CD8-positive, alpha-beta memory T cell (primary cell): ENCODE measurements around the gene EFCAB6. TPM values are rescaled to one million over a fixed set of nuclear protein-coding genes. Genes with fewer than 3 reads are reported as not detected.

Experiments
- CTCF ChIA-PET: fragments of 350-600 bp; sonication (Branson Sonifier 250); formaldehyde crosslinking; loops from one replicate; lab custom pipeline; 2021; ENCODE audit warnings: antibody characterized with exemption; lab: Charles Lee
- POLR2A ChIA-PET: fragments of 350-600 bp; sonication (Branson Sonifier 250); formaldehyde crosslinking; loops from one replicate; lab custom pipeline; 2021; ENCODE audit warnings: antibody characterized with exemption; lab: Charles Lee
- DNase-seq, 5 donors: peaks; one replicate each; pipeline versions ENCODE4 v3.0.0 to v3.0.0-alpha.2; 2020 to 2022; ENCODE audit warnings: mixed read lengths in 1 of 5
- H3K27ac ChIP-seq: one replicate; pipeline ENCODE4 v1.7.0; 2013; ENCODE audit warnings: low read depth, mild to moderate bottlenecking, low read length, moderate library complexity
- H3K27me3 ChIP-seq: 2 replicates; pipeline ENCODE4 v1.7.0; 2013; ENCODE audit warnings: low read length, mild to moderate bottlenecking; ENCODE audit not compliant: insufficient read depth, poor library complexity, severe bottlenecking
- H3K36me3 ChIP-seq: 2 replicates; pipeline ENCODE4 v1.7.0; 2013; ENCODE audit warnings: mild to moderate bottlenecking, low read length, moderate library complexity; ENCODE audit not compliant: insufficient read depth
- H3K4me1 ChIP-seq: 2 replicates; pipeline ENCODE4 v1.7.0; 2013; ENCODE audit warnings: mild to moderate bottlenecking, low read length, moderate library complexity; ENCODE audit not compliant: insufficient read depth
- H3K4me3 ChIP-seq: 2 replicates; pipeline ENCODE4 v1.7.0; 2013; ENCODE audit warnings: mild to moderate bottlenecking, low read length
- H3K9me3 ChIP-seq: 2 replicates; pipeline ENCODE4 v1.7.0; 2013; ENCODE audit warnings: mild to moderate bottlenecking, low read length
- H3K27ac Mint-ChIP-seq, 8 donors: one replicate each; pipeline ENCODE4 v1.8.0; 2020 to 2021; ENCODE audit warnings: mixed read lengths in 8 of 8, mild to moderate bottlenecking in 6 of 8, inconsistent platforms in 3 of 8, moderate library complexity in 3 of 8
- H3K27me3 Mint-ChIP-seq, 2 donors: one replicate each; pipeline ENCODE4 v1.8.0; 2020 to 2021; ENCODE audit warnings: mixed read lengths in 2 of 2, mild to moderate bottlenecking in 1 of 2, moderate library complexity in 1 of 2
- H3K36me3 Mint-ChIP-seq, 3 donors: one replicate each; pipeline ENCODE4 v1.8.0; 2020 to 2021; ENCODE audit warnings: mixed read lengths in 3 of 3, inconsistent platforms in 1 of 3, mild to moderate bottlenecking in 1 of 3
- H3K4me1 Mint-ChIP-seq, 3 donors: one replicate each; pipeline ENCODE4 v1.8.0; 2020 to 2021; ENCODE audit warnings: mixed read lengths in 3 of 3, inconsistent platforms in 1 of 3, mild to moderate bottlenecking in 1 of 3
- H3K4me3 Mint-ChIP-seq, 7 donors: one replicate each; pipeline ENCODE4 v1.8.0; 2020 to 2021; ENCODE audit warnings: mixed read lengths in 7 of 7, mild to moderate bottlenecking in 6 of 7, moderate library complexity in 4 of 7, inconsistent platforms in 2 of 7
- H3K9me3 Mint-ChIP-seq, 5 donors: one replicate each; pipeline ENCODE4 v1.8.0; 2020 to 2022; ENCODE audit warnings: mixed read lengths in 5 of 5, mild to moderate bottlenecking in 3 of 5, moderate library complexity in 2 of 5, inconsistent platforms in 1 of 5
- polyA plus RNA-seq: library from polyadenylated mRNA; unstranded; fragments of 300-500 nt; fragmentation: Illumina TruSeq; gene quantifications from one replicate; pipeline ENCODE4 v1.2.3, GENCODE V29; 2021
- total RNA-seq, 2 experiments: library from RNA; stranded (reverse); gene quantifications; one replicate each; pipeline ENCODE4 v1.2.3, GENCODE V29; 2021

Gene EFCAB6
- total and polyA plus RNA-seq, 3 experiments from 2014 or later: 0.22 to 0.72 (median 0.64) TPM

- Histone ChIP-seq H3K9me3 (no peaks in the 10 kb centered on the region), H3K27ac (no peak overlapping the region), H3K27me3 (no peaks in the 10 kb centered on the region), H3K4me3 (no peak overlapping the region), H3K4me1 (no peaks in the 10 kb centered on the region), H3K36me3 (no peaks in the 10 kb centered on the region)
- H3K27me3 Mint-ChIP-seq: peaks cover 13 to 52% of the 10 kb centered on the region in 2 donors
- H3K36me3 Mint-ChIP-seq: no peaks in the 10 kb centered on the region
- DNase-seq: no peak
- no peak overlapping the region for H3K27ac Mint-ChIP-seq
- CTCF ChIA-PET: no interaction called here
- POLR2A ChIA-PET: no interaction called here
- peaks cover 0 to 3% (median under 1%) of the 10 kb centered on the region in 5 donors for H3K9me3 Mint-ChIP-seq
- H3K4me3 Mint-ChIP-seq: no peak overlapping the region
- H3K4me1 Mint-ChIP-seq: no peaks in the 10 kb centered on the region
These were observed 39.2 kb upstream of the EFCAB6 start for GRCh38 chr22:43851058-43851978.

- Histone ChIP-seq H3K27ac (no peak overlapping the region), H3K27me3 (no peaks in the 10 kb centered on the region), H3K4me1 (no peaks in the 10 kb centered on the region), H3K36me3 (no peaks in the 10 kb centered on the region), H3K9me3 (no peaks in the 10 kb centered on the region), H3K4me3 (no peak overlapping the region)
- ChIA-PET POLR2A (no interaction called here), CTCF (no interaction called here)
- Mint-ChIP-seq H3K4me1 (no peaks in the 10 kb centered on the region), H3K4me3 (no peak overlapping the region), H3K27ac (no peak overlapping the region), H3K27me3 (peaks cover 15 to 55% of the 10 kb centered on the region in 2 donors), H3K9me3 (no peaks in the 10 kb centered on the region), H3K36me3 (no peaks in the 10 kb centered on the region)
- no peak for DNase-seq
These were observed 38.4 kb upstream of the EFCAB6 start for GRCh38 chr22:43850529-43850928.

GRCh38 chr22:43849731-43850130, 37.6 kb upstream of the EFCAB6 start:
- no peak for DNase-seq
- CTCF ChIA-PET: no interaction called here
- peaks cover 14 to 56% of the 10 kb centered on the region in 2 donors for H3K27me3 Mint-ChIP-seq
- H3K27ac ChIP-seq: no peak overlapping the region
- no peak overlapping the region for H3K4me3 ChIP-seq
- no peaks in the 10 kb centered on the region for H3K36me3 ChIP-seq
- no peaks in the 10 kb centered on the region for H3K27me3 ChIP-seq
- H3K9me3 Mint-ChIP-seq: no peaks in the 10 kb centered on the region
- POLR2A ChIA-PET: no interaction called here
- H3K4me1 ChIP-seq: no peaks in the 10 kb centered on the region
- H3K36me3 Mint-ChIP-seq: no peaks in the 10 kb centered on the region
- no peaks in the 10 kb centered on the region for H3K4me1 Mint-ChIP-seq
- no peak overlapping the region for H3K27ac Mint-ChIP-seq
- no peak overlapping the region for H3K4me3 Mint-ChIP-seq
- no peaks in the 10 kb centered on the region for H3K9me3 ChIP-seq

GRCh38 chr22:43848366-43849171, 36.5 kb upstream of the EFCAB6 start:
- no peaks in the 10 kb centered on the region for H3K9me3 ChIP-seq
- Mint-ChIP-seq H3K27ac (no peak overlapping the region), H3K4me1 (no peaks in the 10 kb centered on the region), H3K9me3 (no peaks in the 10 kb centered on the region), H3K36me3 (no peaks in the 10 kb centered on the region), H3K27me3 (peaks cover 12 to 50% of the 10 kb centered on the region in 2 donors), H3K4me3 (no peak overlapping the region)
- DNase-seq: no peak
- POLR2A ChIA-PET: no interaction called here
- no peak overlapping the region for H3K4me3 ChIP-seq
- CTCF ChIA-PET: no interaction called here
- no peaks in the 10 kb centered on the region for H3K36me3 ChIP-seq
- no peaks in the 10 kb centered on the region for H3K4me1 ChIP-seq
- no peak overlapping the region for H3K27ac ChIP-seq
- no peaks in the 10 kb centered on the region for H3K27me3 ChIP-seq

- Mint-ChIP-seq H3K9me3 (no peaks in the 10 kb centered on the region), H3K27ac (no peak overlapping the region), H3K4me1 (no peaks in the 10 kb centered on the region), H3K4me3 (no peak overlapping the region), H3K36me3 (no peaks in the 10 kb centered on the region), H3K27me3 (peaks cover 7 to 44% of the 10 kb centered on the region in 2 donors)
- no peak overlapping the region for H3K27ac ChIP-seq
- no peak overlapping the region for H3K4me3 ChIP-seq
- ChIA-PET POLR2A (no interaction called here), CTCF (no interaction called here)
- no peaks in the 10 kb centered on the region for H3K9me3 ChIP-seq
- H3K36me3 ChIP-seq: no peaks in the 10 kb centered on the region
- H3K27me3 ChIP-seq: no peaks in the 10 kb centered on the region
- H3K4me1 ChIP-seq: no peaks in the 10 kb centered on the region
- no peak for DNase-seq
These were observed 35.5 kb upstream of the EFCAB6 start for GRCh38 chr22:43847376-43848289.

- no peaks in the 10 kb centered on the region for H3K36me3 ChIP-seq
- H3K36me3 Mint-ChIP-seq: no peaks in the 10 kb centered on the region
- no peaks in the 10 kb centered on the region for H3K9me3 ChIP-seq
- no peaks in the 10 kb centered on the region for H3K4me1 ChIP-seq
- ChIA-PET CTCF (no interaction called here), POLR2A (no interaction called here)
- H3K27ac ChIP-seq: no peak overlapping the region
- DNase-seq: no peak
- H3K4me3 Mint-ChIP-seq: no peak overlapping the region
- H3K4me3 ChIP-seq: no peak overlapping the region
- no peaks in the 10 kb centered on the region for H3K4me1 Mint-ChIP-seq
- H3K27me3 Mint-ChIP-seq: peaks cover 8 to 40% of the 10 kb centered on the region in 2 donors
- H3K9me3 Mint-ChIP-seq: no peaks in the 10 kb centered on the region
- no peaks in the 10 kb centered on the region for H3K27me3 ChIP-seq
- H3K27ac Mint-ChIP-seq: no peak overlapping the region
These were observed 34.9 kb upstream of the EFCAB6 start for GRCh38 chr22:43846966-43847365.

- Histone ChIP-seq H3K27me3 (no peaks in the 10 kb centered on the region), H3K4me3 (no peak overlapping the region), H3K9me3 (no peaks in the 10 kb centered on the region), H3K36me3 (no peaks in the 10 kb centered on the region), H3K4me1 (no peaks in the 10 kb centered on the region), H3K27ac (no peak overlapping the region)
- Mint-ChIP-seq H3K27ac (no peak overlapping the region), H3K9me3 (no peaks in the 10 kb centered on the region), H3K4me3 (no peak overlapping the region), H3K27me3 (peaks cover 9 to 32% of the 10 kb centered on the region in 2 donors), H3K36me3 (no peaks in the 10 kb centered on the region), H3K4me1 (no peaks in the 10 kb centered on the region)
- ChIA-PET POLR2A (no interaction called here), CTCF (no interaction called here)
- no peak for DNase-seq
These were observed 33.9 kb upstream of the EFCAB6 start for GRCh38 chr22:43845981-43846380.
